ENCODE data around the gene CNTLN.
"Not testable (repeated sequence)": the region's sequence is repeated elsewhere in the genome, so short reads cannot be mapped to it uniquely, and the experiment has no call there.

CNTLN gene

GRCh38 chr9:17294822-17295624 lies 160.2 kb downstream of the CNTLN start:
- FAIRE-seq (no peak), DNase-seq (ENCODE audit: low spot score) (no peak)

GRCh38 chr9:17315341-17315740 lies 180.5 kb downstream of the CNTLN start:
- FAIRE-seq, result no peak
- DNase-seq (ENCODE audit: low spot score), result no peak

- DNase-seq (ENCODE audit: low spot score) (no peak), FAIRE-seq (no peak)
Measured at GRCh38 chr9:17318821-17319320, 184.0 kb downstream of the CNTLN start.

GRCh38 chr9:17319864-17320263 lies 185.0 kb downstream of the CNTLN start:
- no peak for FAIRE-seq
- no peak for DNase-seq (ENCODE audit: low spot score)

- FAIRE-seq (no peak), DNase-seq (ENCODE audit: low spot score) (no peak)
Measured at GRCh38 chr9:17322882-17323864, 188.3 kb downstream of the CNTLN start.

- FAIRE-seq (no peak), DNase-seq (ENCODE audit: low spot score) (no peak)
Measured at GRCh38 chr9:17328331-17328730, 193.5 kb downstream of the CNTLN start.

- DNase-seq (ENCODE audit: low spot score) (no peak), FAIRE-seq (no peak)
Measured at GRCh38 chr9:17330097-17330496, 195.3 kb downstream of the CNTLN start.

- DNase-seq (ENCODE audit: low spot score), result no peak
- no peak for FAIRE-seq
Measured at GRCh38 chr9:17332115-17332514, 197.3 kb downstream of the CNTLN start.

- DNase-seq (ENCODE audit: low spot score) (no peak), FAIRE-seq (no peak)
Measured at GRCh38 chr9:17339156-17339555, 204.3 kb downstream of the CNTLN start.

- DNase-seq (ENCODE audit: low spot score) (no peak), FAIRE-seq (no peak)
Measured at GRCh38 chr9:17342696-17343095, 207.9 kb downstream of the CNTLN start.

GRCh38 chr9:17349831-17350230 lies 215.0 kb downstream of the CNTLN start:
- DNase-seq (ENCODE audit: low spot score) (no peak), FAIRE-seq (no peak)

- not testable (repeated sequence) for FAIRE-seq
Measured at GRCh38 chr9:17354006-17354405, 219.2 kb downstream of the CNTLN start.

GRCh38 chr9:17361378-17361777 lies 226.5 kb downstream of the CNTLN start:
- FAIRE-seq (no peak), DNase-seq (ENCODE audit: low spot score) (no peak)

More at GRCh38 chr9:17354006-17354405, 219.2 kb downstream of the CNTLN start:
- not testable (repeated sequence) for DNase-seq (ENCODE audit: low spot score)

- DNase-seq (ENCODE audit: low spot score) (no peak), FAIRE-seq (no peak)
Measured at GRCh38 chr9:17367035-17367434, 232.2 kb downstream of the CNTLN start.

- DNase-seq (ENCODE audit: low spot score) (no peak), FAIRE-seq (no peak)
Measured at GRCh38 chr9:17380126-17380861, 245.5 kb downstream of the CNTLN start.

GRCh38 chr9:17387565-17387964 lies 252.7 kb downstream of the CNTLN start:
- DNase-seq (ENCODE audit: low spot score) (no peak), FAIRE-seq (no peak)

GRCh38 chr9:17389026-17389425 lies 254.2 kb downstream of the CNTLN start:
- FAIRE-seq (no peak), DNase-seq (ENCODE audit: low spot score) (no peak)

GRCh38 chr9:17394881-17395510 lies 260.2 kb downstream of the CNTLN start:
- DNase-seq (ENCODE audit: low spot score) (no peak), FAIRE-seq (no peak)

- DNase-seq (ENCODE audit: low spot score); FAIRE-seq: not testable (repeated sequence)
Measured at GRCh38 chr9:17397166-17397728, 262.4 kb downstream of the CNTLN start.

- no peak for FAIRE-seq
- DNase-seq (ENCODE audit: low spot score), result no peak
Measured at GRCh38 chr9:17398350-17398749, 263.5 kb downstream of the CNTLN start.

All from urothelium cell line (cell line).